T-cell (primary cell): ENCODE measurements around the gene FSCN2. TPM values are rescaled to one million over a fixed set of nuclear protein-coding genes. Genes with fewer than 3 reads are reported as not detected.

Experiments
- ATAC-seq, 4 experiments: fragments of 200-7000 bp in 3 of 4; fragments of 150-1000 bp in 1 of 4; cut with Tn5 transposase; replicated peaks in 1 of 4; 1 replicate in 3 of 4; 2 replicates in 1 of 4; pipeline ENCODE4 v1.10.0; 2021; ENCODE audit warnings: moderate library complexity in 3 of 4, mild to moderate bottlenecking in 2 of 4, moderate number of reproducible peaks in 1 of 4
- CTCF ChIA-PET, 2 donors: fragments of 300-600 bp; sonication (Branson Sonifier 250); formaldehyde crosslinking; loops; one replicate each; lab custom pipeline; 2022; ENCODE audit warnings: antibody characterized with exemption in 2 of 2; lab: Charles Lee
- POLR2A ChIA-PET, 2 donors: fragments of 300-600 bp; sonication (Branson Sonifier 250); formaldehyde crosslinking; loops; one replicate each; lab custom pipeline; 2022; ENCODE audit warnings: antibody characterized with exemption in 2 of 2; lab: Charles Lee
- DNase-seq, 35 experiments: peaks; one replicate each; pipeline versions ENCODE4 v3.0.0 to v3.0.0-alpha.2; 2013 to 2023
- H3K27ac ChIP-seq: one replicate; pipeline ENCODE4 v1.5.1; 2013; ENCODE audit warnings: low read length
- H3K27me3 ChIP-seq, 2 experiments: replicated peaks in 1 of 2; 1 replicate in 1 of 2; 2 replicates in 1 of 2; pipeline versions ENCODE4 v1.6.1 to v1.7.0; 2013; ENCODE audit warnings: low read length in 1 of 2, mixed read lengths in 1 of 2; ENCODE audit not compliant: control insufficient read depth in 2 of 2, insufficient read depth in 2 of 2; ENCODE audit errors: extremely low read depth in 1 of 2
- H3K36me3 ChIP-seq, 2 donors: 1 replicate in 1 of 2; 2 replicates in 1 of 2; pipeline versions ENCODE4 v1.6.1 to v1.7.0; 2013; ENCODE audit warnings: low read length in 1 of 2; ENCODE audit not compliant: control insufficient read depth in 2 of 2, insufficient read depth in 1 of 2; ENCODE audit errors: extremely low read depth in 1 of 2
- H3K4me1 ChIP-seq, 2 experiments: 1 replicate in 1 of 2; 2 replicates in 1 of 2; pipeline versions ENCODE4 v1.6.1 to v1.7.0; 2013; ENCODE audit warnings: low read length in 2 of 2, mixed read lengths in 1 of 2; ENCODE audit not compliant: insufficient read depth in 2 of 2, control insufficient read depth in 1 of 2; ENCODE audit errors: extremely low read depth in 1 of 2
- H3K4me3 ChIP-seq, 2 donors: 1 replicate in 1 of 2; 2 replicates in 1 of 2; pipeline versions ENCODE4 v1.5.1 to v1.7.0; 2013; ENCODE audit warnings: mild to moderate bottlenecking in 2 of 2, low read length in 1 of 2, moderate library complexity in 1 of 2; ENCODE audit not compliant: control insufficient read depth in 1 of 2; ENCODE audit errors: extremely low read depth in 1 of 2
- H3K9me3 ChIP-seq: 2 replicates; pipeline ENCODE4 v1.7.0; 2013
- H3K27ac Mint-ChIP-seq, 2 donors: one replicate each; pipeline ENCODE4 v1.8.0; 2020 to 2021; ENCODE audit warnings: mild to moderate bottlenecking in 2 of 2, mixed read lengths in 2 of 2
- H3K27me3 Mint-ChIP-seq, 2 donors: one replicate each; pipeline ENCODE4 v1.8.0; 2021 to 2022; ENCODE audit warnings: mixed read lengths in 2 of 2
- H3K36me3 Mint-ChIP-seq: one replicate; pipeline ENCODE4 v1.8.0; 2021; ENCODE audit warnings: mixed read lengths
- H3K4me1 Mint-ChIP-seq, 3 donors: one replicate each; pipeline ENCODE4 v1.8.0; 2020 to 2022; ENCODE audit warnings: mixed read lengths in 3 of 3, mild to moderate bottlenecking in 1 of 3
- H3K4me3 Mint-ChIP-seq, 3 donors: one replicate each; pipeline ENCODE4 v1.8.0; 2020 to 2022; ENCODE audit warnings: mild to moderate bottlenecking in 3 of 3, mixed read lengths in 3 of 3, moderate library complexity in 3 of 3
- H3K9me3 Mint-ChIP-seq, 3 donors: one replicate each; pipeline ENCODE4 v1.8.0; 2020 to 2022; ENCODE audit warnings: mixed read lengths in 3 of 3
- WGBS: methylation state at CpG from one replicate; pipeline ENCODE4 v1.1.5; 2013; ENCODE audit warnings: missing lambda C conversion rate; ENCODE audit not compliant: insufficient coverage; 5-methylcytosine and 5-hydroxymethylcytosine counted together
- total RNA-seq, 35 experiments: library from RNA in 6 of 35; stranded (reverse) in 6 of 35; fragments of 120-200 nt in 1 of 35; gene quantifications; one replicate each; pipeline versions ENCODE4 v1.2.1 to v1.2.4 and lab custom pipeline; 2013 to 2026

Gene FSCN2
- total RNA-seq, 5 donors from 2014 or later (not counting 1 experiment from before 2014, with no cell fraction given) = 0.91 to 4.2 (median 1.2) TPM

DNA sequence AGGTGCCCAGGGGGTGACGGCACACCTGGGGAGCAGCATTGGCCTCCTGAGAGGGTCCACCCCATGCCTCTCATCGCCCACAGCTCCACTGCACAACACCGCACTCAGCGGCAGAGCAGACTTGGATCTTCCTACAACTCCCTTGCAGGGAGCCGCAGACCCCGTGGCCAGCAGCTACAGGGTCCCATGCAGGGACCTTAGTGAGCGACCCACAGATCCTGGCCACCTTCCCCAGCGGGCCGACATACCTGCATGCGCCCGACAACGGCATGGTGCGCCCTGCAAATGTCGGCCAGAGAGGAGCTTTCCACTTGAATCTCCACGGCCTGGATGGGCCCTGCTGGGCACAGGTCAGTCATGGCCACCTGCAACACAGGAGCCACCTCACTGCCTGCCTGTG, 15.6 kb downstream of the FSCN2 start:
- Mint-ChIP-seq H3K9me3 (no peaks in the 10 kb centered on the region), H3K4me1 (no peaks in the 10 kb centered on the region), H3K36me3 (peaks cover 14% of the 10 kb centered on the region), H3K27ac (no peak overlapping the region), H3K4me3 (no peak overlapping the region), H3K27me3 (no peaks in the 10 kb centered on the region)
- Histone ChIP-seq H3K36me3 (peaks cover 43 to 65% of the 10 kb centered on the region in 2 donors), H3K4me1 (no peaks in the 10 kb centered on the region), H3K4me3 (no peak overlapping the region), H3K9me3 (no peaks in the 10 kb centered on the region), H3K27me3 (peaks cover 0 to 6% of the 10 kb centered on the region in 2 experiments), H3K27ac (no peak overlapping the region)
- ChIA-PET POLR2A (no interaction called here), CTCF (no interaction called here)
- DNase-seq (no peak), ATAC-seq (no peak)
- 95% methylated on average over 15 of the region's 15 CpGs for WGBS

DNA sequence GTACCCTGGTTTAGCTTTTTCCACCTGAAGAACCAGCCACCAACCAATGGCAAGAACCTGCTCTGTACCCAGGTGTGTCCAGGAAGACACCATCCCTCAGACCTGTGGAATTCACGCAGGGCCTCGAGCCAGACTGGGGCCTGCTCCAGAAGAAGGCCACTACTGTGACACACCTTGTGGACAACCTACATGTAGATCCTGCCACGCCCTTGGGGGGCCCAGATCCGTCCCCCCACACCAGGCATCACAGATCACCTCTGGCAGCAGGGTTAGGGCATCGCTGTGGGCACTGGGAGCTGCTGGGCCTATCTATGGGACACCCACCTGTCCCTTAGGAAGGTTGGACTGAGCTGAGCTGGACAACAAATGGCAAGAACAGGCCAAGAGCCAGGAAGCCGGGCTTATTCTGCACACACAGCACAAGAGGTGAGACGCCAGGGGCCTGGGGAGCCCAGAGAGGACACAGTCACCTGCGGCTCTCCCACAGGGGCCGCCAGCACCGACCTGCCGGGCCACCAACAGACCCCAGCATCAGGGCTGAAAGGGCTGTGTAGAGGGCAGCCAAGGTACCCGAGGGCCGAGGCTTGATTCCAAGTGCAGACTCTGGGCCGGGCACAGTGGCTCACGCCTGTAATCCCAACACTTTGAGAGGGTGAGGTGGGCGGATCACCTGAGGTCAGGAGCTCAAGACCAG, 16.3 kb downstream of the FSCN2 start:
- peaks cover 17% of the 10 kb centered on the region for H3K36me3 Mint-ChIP-seq
- Histone ChIP-seq H3K27ac (no peak overlapping the region), H3K4me1 (no peaks in the 10 kb centered on the region), H3K36me3 (peaks cover 43 to 63% of the 10 kb centered on the region in 2 donors), H3K9me3 (no peaks in the 10 kb centered on the region), H3K4me3 (no peak overlapping the region), H3K27me3 (peaks cover 0 to 2% of the 10 kb centered on the region in 2 experiments)
- peaks cover 0 to 4% (median 4%) of the 10 kb centered on the region in 3 donors for H3K4me1 Mint-ChIP-seq
- 99% methylated on average over 10 of the region's 16 CpGs for WGBS
- no peaks in the 10 kb centered on the region for H3K27me3 Mint-ChIP-seq
- no peaks in the 10 kb centered on the region for H3K9me3 Mint-ChIP-seq
- ATAC-seq (no peak), DNase-seq (no peak)
- H3K27ac Mint-ChIP-seq = no peak overlapping the region
- POLR2A ChIA-PET = no interaction called here
- CTCF ChIA-PET = no interaction called here
- no peak overlapping the region for H3K4me3 Mint-ChIP-seq

DNA sequence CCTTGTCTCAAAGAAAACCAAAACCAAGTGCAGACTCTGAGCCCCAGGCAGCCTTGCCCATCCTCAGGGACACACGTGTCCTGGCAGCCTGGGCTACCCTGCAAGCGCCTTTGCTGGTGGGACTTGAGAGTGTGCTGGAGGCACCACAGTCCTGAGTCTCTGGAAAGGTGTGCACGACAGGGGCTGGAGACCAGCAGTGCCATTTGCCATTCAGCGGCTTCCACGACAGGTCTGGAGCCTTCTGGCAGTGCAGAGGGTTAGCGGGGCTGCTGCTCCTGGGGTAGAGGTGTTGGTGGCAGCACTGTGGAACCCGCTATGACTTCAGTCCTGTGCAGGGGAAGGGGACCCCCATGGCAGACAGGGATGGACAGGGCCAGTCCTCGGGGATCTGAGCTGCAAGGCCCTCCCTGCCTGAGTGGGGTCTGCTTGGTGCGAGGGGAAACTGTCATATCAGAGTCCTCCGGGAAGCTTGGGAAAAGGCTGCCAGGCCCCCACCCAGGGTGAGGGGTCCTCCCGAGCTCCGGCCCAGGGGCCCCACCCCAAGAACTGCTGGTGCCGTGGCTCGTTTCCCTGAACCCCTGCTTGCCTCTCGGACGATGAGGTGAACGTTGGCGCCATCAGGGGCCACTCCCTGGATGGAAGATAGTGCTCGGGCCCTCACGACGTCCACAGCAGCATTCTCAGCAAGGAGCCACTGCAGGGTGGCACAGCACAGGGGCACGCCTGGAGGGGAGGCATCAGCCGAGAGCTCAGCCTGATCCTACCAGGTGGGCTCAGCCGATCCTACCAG, 17.2 kb downstream of the FSCN2 start:
- ATAC-seq (no peak), DNase-seq (no peak)
- Histone ChIP-seq H3K27me3 (peaks cover 0 to 2% of the 10 kb centered on the region in 2 experiments), H3K27ac (no peak overlapping the region), H3K4me3 (no peak overlapping the region), H3K4me1 (peaks cover 0 to 5% of the 10 kb centered on the region in 2 experiments), H3K9me3 (no peaks in the 10 kb centered on the region), H3K36me3 (peaks cover 43 to 61% of the 10 kb centered on the region in 2 donors)
- Mint-ChIP-seq H3K36me3 (peaks cover 22% of the 10 kb centered on the region), H3K4me3 (no peak overlapping the region), H3K4me1 (peaks cover 7 to 13% (median 11%) of the 10 kb centered on the region in 3 donors), H3K27ac (no peak overlapping the region), H3K27me3 (no peaks in the 10 kb centered on the region), H3K9me3 (no peaks in the 10 kb centered on the region)
- 92% methylated on average over 23 of the region's 24 CpGs for WGBS
- POLR2A ChIA-PET = no interaction called here
- CTCF ChIA-PET = interaction anchor here in 1 of 2 donors (0.6 kb wide), 1 partner anchor 45 kb away, joined by 5 read pairs; no protein-coding TSS in a partner anchor

GRCh38 chr17:81546906-81547613, 18.9 kb downstream of the FSCN2 start:
- Mint-ChIP-seq H3K4me3 (no peak overlapping the region), H3K36me3 (peaks cover 18% of the 10 kb centered on the region), H3K27me3 (no peaks in the 10 kb centered on the region), H3K9me3 (no peaks in the 10 kb centered on the region), H3K4me1 (peaks cover 13 to 22% (median 18%) of the 10 kb centered on the region in 3 donors), H3K27ac (no peak overlapping the region)
- Histone ChIP-seq H3K27me3 (no peaks in the 10 kb centered on the region), H3K27ac (no peak overlapping the region), H3K4me3 (no peak overlapping the region), H3K4me1 (peaks cover 0 to 19% of the 10 kb centered on the region in 2 experiments), H3K36me3 (peaks cover 42 to 58% of the 10 kb centered on the region in 2 donors), H3K9me3 (no peaks in the 10 kb centered on the region)
- POLR2A ChIA-PET = no interaction called here
- no peak for DNase-seq
- 95% methylated on average over 35 of the region's 36 CpGs for WGBS
- no peak for ATAC-seq
- CTCF ChIA-PET = no interaction called here

DNA sequence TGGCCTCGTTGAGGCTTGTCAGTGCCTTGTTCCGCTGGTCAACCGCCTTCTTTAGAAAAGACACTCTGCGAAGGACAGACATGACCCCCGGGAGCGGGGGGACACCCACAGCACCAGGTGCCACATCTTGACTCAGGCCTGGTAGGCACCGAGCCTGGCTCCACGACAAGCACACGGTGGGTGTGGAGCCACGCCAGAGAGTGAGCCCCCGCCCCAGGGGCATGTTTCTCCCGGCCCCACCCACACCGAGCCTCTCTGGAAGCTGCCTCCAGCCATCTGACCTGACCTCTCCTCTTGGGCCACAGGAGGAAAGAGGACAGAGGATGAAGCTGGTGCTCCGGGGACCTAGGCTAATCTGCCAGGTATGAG, 19.4 kb downstream of the FSCN2 start:
- Mint-ChIP-seq H3K4me3 (no peak overlapping the region), H3K9me3 (no peaks in the 10 kb centered on the region), H3K27me3 (no peaks in the 10 kb centered on the region), H3K27ac (no peak overlapping the region), H3K4me1 (peaks cover 13 to 22% (median 18%) of the 10 kb centered on the region in 3 donors), H3K36me3 (peaks cover 18% of the 10 kb centered on the region)
- DNase-seq = no peak
- ATAC-seq = no peak
- 96% methylated on average over 9 of the region's 14 CpGs for WGBS
- CTCF ChIA-PET = no interaction called here
- Histone ChIP-seq H3K4me3 (no peak overlapping the region), H3K27ac (no peak overlapping the region), H3K9me3 (no peaks in the 10 kb centered on the region), H3K36me3 (peaks cover 42 to 57% of the 10 kb centered on the region in 2 donors), H3K27me3 (no peaks in the 10 kb centered on the region), H3K4me1 (peaks cover 0 to 20% of the 10 kb centered on the region in 2 experiments)
- POLR2A ChIA-PET = interaction anchor here in 1 of 2 donors (0.7 kb wide), 1 partner anchor 12 kb away, joined by 3 read pairs; no protein-coding TSS in a partner anchor

- WGBS = 93% methylated on average over 14 of the region's 16 CpGs
- no peaks in the 10 kb centered on the region for H3K27me3 Mint-ChIP-seq
- H3K27ac Mint-ChIP-seq = no peak overlapping the region
- Histone ChIP-seq H3K36me3 (peaks cover 37 to 43% of the 10 kb centered on the region in 2 donors), H3K4me3 (no peak overlapping the region), H3K27ac (no peak overlapping the region), H3K9me3 (no peaks in the 10 kb centered on the region), H3K27me3 (no peaks in the 10 kb centered on the region), H3K4me1 (peaks cover 7 to 34% of the 10 kb centered on the region in 2 experiments)
- H3K4me1 Mint-ChIP-seq = peaks cover 22 to 32% (median 30%) of the 10 kb centered on the region in 3 donors
- POLR2A ChIA-PET = no interaction called here
- peak overlapping the region; percentile 28 to 92 (median 83) for H3K4me3 Mint-ChIP-seq
- ATAC-seq = no peak
- DNase-seq = no peak
- CTCF ChIA-PET = no interaction called here
- H3K9me3 Mint-ChIP-seq = no peaks in the 10 kb centered on the region
- H3K36me3 Mint-ChIP-seq = peaks cover 14% of the 10 kb centered on the region
Observed at GRCh38 chr17:81549031-81549557, 20.9 kb downstream of the FSCN2 start.
